Gastroesophageal sphincter (tissue), 3 donors: Measurements from ENCODE around the gene MYDGF.

Experiments
- CTCF ChIP-seq, 4 experiments: fragments of 200-600 bp in 2 of 4; fragments of 450-650 bp in 2 of 4; sonication (generic) in 1 of 4; IDR thresholded peaks; one replicate each; pipeline ENCODE4 v1.5.1; 2017 to 2019; ENCODE audit warnings: antibody characterized with exemption in 4 of 4, mild to moderate bottlenecking in 2 of 4, moderate library complexity in 2 of 4
- EP300 ChIP-seq: sonication (generic); formaldehyde crosslinking; IDR thresholded peaks from one replicate; pipeline ENCODE4 v1.6.1; 2017; ENCODE audit warnings: antibody characterized with exemption, mild to moderate bottlenecking
- POLR2A ChIP-seq, 2 donors: fragments of 450-650 bp; IDR thresholded peaks; one replicate each; pipeline ENCODE4 v1.6.1; 2017; ENCODE audit warnings: antibody characterized with exemption in 2 of 2, mild to moderate bottlenecking in 2 of 2, moderate library complexity in 1 of 2
- POLR2AphosphoS5 ChIP-seq: sonication (generic); formaldehyde crosslinking; IDR thresholded peaks from one replicate; pipeline ENCODE4 v1.6.1; 2017; ENCODE audit warnings: antibody characterized with exemption

DNA sequence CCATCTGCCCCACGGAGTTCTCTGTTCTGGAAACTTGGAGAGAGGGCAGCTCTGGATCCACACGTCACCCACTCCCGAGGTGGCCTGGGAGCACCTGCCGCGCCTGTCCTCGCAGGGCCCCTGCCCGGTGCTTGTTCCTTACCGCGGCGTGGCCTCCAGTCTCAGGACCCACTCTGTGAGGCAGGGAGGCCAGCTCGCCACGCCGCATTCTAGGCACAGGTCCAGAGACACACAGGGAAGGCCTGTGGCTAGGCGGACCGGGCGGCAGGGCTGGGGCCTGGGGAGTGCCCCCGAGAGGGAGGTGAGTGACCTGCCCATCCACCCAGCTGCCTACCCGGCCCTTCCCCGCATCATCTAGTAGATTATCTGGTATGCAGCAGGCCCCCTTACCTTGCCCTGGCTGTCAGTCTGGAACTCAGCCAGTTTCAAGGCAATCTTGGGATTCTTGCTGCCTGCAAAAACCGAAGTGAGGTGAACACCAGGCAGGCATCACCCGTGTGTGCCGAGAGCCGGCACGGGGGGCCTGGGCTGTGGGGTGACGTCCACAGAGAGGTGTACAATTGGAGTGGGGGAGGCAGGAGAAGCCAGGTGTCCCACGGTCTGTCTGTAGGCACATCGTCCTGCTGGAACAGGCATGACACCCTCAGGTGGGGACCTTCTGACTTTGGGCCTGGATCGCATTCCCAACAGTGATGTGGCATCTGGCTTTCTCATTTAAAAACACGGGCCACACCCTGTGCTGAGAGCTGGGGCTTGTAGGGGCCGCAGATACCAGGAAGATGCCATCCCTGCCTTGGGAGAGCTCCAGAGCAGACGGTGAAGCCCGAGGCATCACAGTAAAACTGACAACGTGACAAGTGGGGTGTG is 29.9 kb upstream of the MYDGF start:
- TF ChIP-seq POLR2A (IDR thresholded peaks at IDR 0.05) (no peak), CTCF (IDR thresholded peaks at IDR 0.05) (no peak), POLR2AphosphoS5 (no peak), EP300 (no peak)
